CD4-positive, alpha-beta T cell treated with Interleukin-17A for 4 hours (primary cell): Measurements from ENCODE around the gene FAP.

ENCODE experiments used
- DNase-seq: peaks from one replicate; pipeline ENCODE4 v3.0.0-alpha.2; 2020; ENCODE audit warnings: mixed read lengths

FAP gene

GRCh38 chr2:162241571-162241970 is 1.7 kb downstream of the FAP start:
- no peak for DNase-seq

- DNase-seq = no peak
Observed at GRCh38 chr2:162234620-162235462, 8.4 kb downstream of the FAP start.

GRCh38 chr2:162233197-162233596 is 10.0 kb downstream of the FAP start:
- no peak for DNase-seq

- no peak for DNase-seq
Observed at GRCh38 chr2:162232671-162233070, 10.6 kb downstream of the FAP start.

- no peak for DNase-seq
Observed at GRCh38 chr2:162232027-162232426, 11.2 kb downstream of the FAP start.

- no peak for DNase-seq
Observed at GRCh38 chr2:162230761-162231160, 12.5 kb downstream of the FAP start.

GRCh38 chr2:162226836-162227235 is 16.4 kb downstream of the FAP start:
- DNase-seq = no peak

- peak; percentile 58 for DNase-seq
Observed at GRCh38 chr2:162221064-162221463, 22.2 kb downstream of the FAP start.

GRCh38 chr2:162220368-162220767 is 22.9 kb downstream of the FAP start:
- no peak for DNase-seq

GRCh38 chr2:162219426-162219825 is 23.8 kb downstream of the FAP start:
- no peak for DNase-seq

- no peak for DNase-seq
Observed at GRCh38 chr2:162217598-162217997, 25.6 kb downstream of the FAP start.

- DNase-seq = no peak
Observed at GRCh38 chr2:162215162-162215561, 28.1 kb downstream of the FAP start.

GRCh38 chr2:162212366-162212765 is 30.9 kb downstream of the FAP start:
- no peak for DNase-seq

GRCh38 chr2:162211732-162212131 is 31.5 kb downstream of the FAP start:
- no peak for DNase-seq

- no peak for DNase-seq
Observed at GRCh38 chr2:162210385-162210784, 32.9 kb downstream of the FAP start.

- DNase-seq = no peak
Observed at GRCh38 chr2:162202203-162202602, 41.0 kb downstream of the FAP start.

- DNase-seq = no peak
Observed at GRCh38 chr2:162200636-162201035, 42.6 kb downstream of the FAP start.

- DNase-seq = no peak
Observed at GRCh38 chr2:162199913-162200312, 43.3 kb downstream of the FAP start.

GRCh38 chr2:162198239-162198638 is 45.0 kb downstream of the FAP start:
- DNase-seq = no peak

GRCh38 chr2:162197069-162197825 is 46.0 kb downstream of the FAP start:
- no peak for DNase-seq

- no peak for DNase-seq
Observed at GRCh38 chr2:162196638-162197037, 46.6 kb downstream of the FAP start.

- no peak for DNase-seq
Observed at GRCh38 chr2:162188451-162188850, 54.8 kb downstream of the FAP start.

GRCh38 chr2:162185541-162186232 is 57.6 kb downstream of the FAP start:
- DNase-seq = no peak
